HFF-Myc (cell line): ENCODE measurements around the gene STK24.

Source experiments
- DNase-seq: peaks from one replicate; pipeline ENCODE4 v3.0.0-alpha.2; 2011; ENCODE audit warnings: low read depth; ENCODE audit errors: extremely low read depth
- H3K4me3 ChIP-seq: replicated peaks from 2 replicates; pipeline ENCODE4 v1.5.1; 2011; ENCODE audit warnings: low read depth, mild to moderate bottlenecking, control low read depth, low read length
- TF ChIP-seq, protein P1 (sequence below): IDR thresholded peaks from 2 replicates; pipeline ENCODE4 v1.5.1; 2012; ENCODE audit warnings: mild to moderate bottlenecking, low read depth, low read length, control low read depth; ENCODE audit errors: missing control alignments

STK24 gene

DNA sequence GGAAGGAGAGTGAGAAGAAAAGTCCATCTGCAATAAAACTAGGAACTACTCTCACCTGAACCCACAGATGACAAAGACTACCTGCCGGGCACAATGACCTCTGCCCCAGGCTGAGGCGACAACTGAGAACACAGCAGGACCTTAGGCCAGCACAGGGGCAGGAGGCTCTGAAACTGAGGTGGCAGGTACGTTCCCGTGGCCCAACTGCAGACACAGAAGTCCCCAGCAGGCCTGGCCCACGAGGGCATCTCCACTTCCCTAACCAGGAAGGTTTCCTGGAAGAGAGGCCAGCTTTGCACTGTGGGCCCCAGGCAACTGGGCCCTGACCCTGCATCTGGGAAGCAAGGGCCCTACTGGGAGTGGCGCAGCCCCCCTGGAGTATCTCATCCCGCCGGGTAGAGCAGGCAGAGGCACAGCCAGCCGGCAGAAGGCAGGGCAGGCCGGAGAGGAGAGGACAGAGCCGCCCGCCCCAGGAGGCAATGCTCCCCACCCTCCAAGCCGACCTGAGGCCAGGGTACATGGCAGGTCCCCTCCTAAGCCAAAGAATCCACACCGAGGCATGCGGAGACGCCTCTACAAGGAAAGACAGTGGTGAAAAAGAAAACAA is 32.7 kb downstream of the STK24 start:
- no peak overlapping the region for H3K4me3 ChIP-seq
- TF ChIP-seq, protein P1, sequence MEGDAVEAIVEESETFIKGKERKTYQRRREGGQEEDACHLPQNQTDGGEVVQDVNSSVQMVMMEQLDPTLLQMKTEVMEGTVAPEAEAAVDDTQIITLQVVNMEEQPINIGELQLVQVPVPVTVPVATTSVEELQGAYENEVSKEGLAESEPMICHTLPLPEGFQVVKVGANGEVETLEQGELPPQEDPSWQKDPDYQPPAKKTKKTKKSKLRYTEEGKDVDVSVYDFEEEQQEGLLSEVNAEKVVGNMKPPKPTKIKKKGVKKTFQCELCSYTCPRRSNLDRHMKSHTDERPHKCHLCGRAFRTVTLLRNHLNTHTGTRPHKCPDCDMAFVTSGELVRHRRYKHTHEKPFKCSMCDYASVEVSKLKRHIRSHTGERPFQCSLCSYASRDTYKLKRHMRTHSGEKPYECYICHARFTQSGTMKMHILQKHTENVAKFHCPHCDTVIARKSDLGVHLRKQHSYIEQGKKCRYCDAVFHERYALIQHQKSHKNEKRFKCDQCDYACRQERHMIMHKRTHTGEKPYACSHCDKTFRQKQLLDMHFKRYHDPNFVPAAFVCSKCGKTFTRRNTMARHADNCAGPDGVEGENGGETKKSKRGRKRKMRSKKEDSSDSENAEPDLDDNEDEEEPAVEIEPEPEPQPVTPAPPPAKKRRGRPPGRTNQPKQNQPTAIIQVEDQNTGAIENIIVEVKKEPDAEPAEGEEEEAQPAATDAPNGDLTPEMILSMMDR, result no peak
- no peak for DNase-seq

- no peak for DNase-seq
- H3K4me3 ChIP-seq, result no peak overlapping the region
- TF ChIP-seq, protein P1, result no peak
These were observed 33.4 kb downstream of the STK24 start for GRCh38 chr13:98543378-98544103.

- no peak for DNase-seq
- H3K4me3 ChIP-seq, result no peak overlapping the region
- TF ChIP-seq, protein P1, result no peak
These were observed 34.1 kb downstream of the STK24 start for GRCh38 chr13:98542568-98543377.

DNA sequence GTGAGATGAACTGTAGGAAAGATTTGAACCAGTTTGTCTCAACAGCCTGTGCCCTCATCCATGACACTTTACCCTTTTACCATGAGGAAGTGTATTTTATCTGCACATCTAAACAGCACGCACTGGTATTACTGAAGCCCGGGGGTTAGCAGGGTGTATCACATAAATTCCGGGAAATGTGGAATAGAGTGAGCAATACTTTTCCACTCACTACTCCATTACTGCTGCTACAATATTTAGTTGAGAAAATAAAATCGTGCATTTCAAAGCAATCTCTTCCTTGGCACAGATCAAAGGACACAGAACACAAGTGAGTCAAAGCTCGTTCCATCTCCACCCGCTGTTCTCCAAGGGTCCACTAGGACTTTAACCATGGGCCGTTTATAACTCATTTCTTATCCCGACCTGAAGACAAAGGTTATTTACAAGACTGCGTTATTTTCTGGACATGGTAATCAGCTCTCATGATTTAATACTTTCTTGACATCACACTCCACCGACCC is 35.2 kb downstream of the STK24 start:
- no peak overlapping the region; the same call in 1 of the 2 replicates for H3K4me3 ChIP-seq
- no peak for DNase-seq
- TF ChIP-seq, protein P1, result no peak

DNA sequence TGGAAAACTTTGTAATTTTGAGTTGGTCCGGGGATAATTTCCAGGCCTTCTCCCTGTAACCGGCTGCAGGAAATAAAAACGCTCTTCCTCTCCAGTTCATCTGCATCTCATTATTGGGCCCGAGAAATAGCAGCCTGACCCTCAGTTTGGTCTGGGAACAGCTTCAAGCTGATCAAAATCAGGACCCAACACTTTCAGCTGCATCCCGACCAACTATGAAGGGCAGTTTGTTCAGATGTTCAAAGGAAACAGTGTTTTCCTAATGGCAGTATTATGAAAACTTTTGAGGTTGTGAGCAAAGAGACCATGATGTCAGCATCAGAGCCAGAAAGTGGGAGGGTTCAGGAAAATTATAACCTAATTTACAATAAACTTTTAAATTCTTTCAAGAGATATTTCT is 35.7 kb downstream of the STK24 start:
- TF ChIP-seq, protein P1, result no peak
- DNase-seq, result no peak
- no peak overlapping the region for H3K4me3 ChIP-seq

GRCh38 chr13:98540476-98540875 is 36.4 kb downstream of the STK24 start:
- H3K4me3 ChIP-seq, result no peak overlapping the region
- TF ChIP-seq, protein P1, result no peak
- DNase-seq, result no peak
